Measurements from ENCODE around the gene EEF1G. TPM values are rescaled to one million over a fixed set of nuclear protein-coding genes. Genes with fewer than 3 reads are reported as not detected.

Gene EEF1G
- total RNA-seq, 1 donor from 2014 or later, result 1,931 TPM

DNA sequence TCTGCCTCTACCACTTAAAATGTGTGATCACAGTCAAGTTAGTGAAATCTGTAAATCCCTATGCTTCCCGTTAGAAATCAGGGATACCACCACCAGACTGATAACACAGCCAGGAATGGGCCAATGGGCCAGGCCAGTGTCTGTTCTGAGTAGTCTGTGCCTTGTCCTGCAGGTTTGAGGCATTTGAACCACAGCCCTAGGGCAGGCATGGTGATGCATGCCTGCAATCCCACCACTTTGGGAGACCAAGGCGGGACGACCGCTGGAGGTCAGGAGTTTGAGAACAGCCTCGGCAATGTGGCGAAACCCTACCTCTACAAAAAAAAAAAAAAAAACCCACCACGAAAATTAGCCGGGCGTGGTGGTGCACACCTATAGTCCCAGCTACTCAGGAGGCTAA is 15.0 kb downstream of the EEF1G start:
- Mint-ChIP-seq H3K27me3 (no peaks in the 10 kb centered on the region), H3K36me3 (ENCODE audit: insufficient read depth) (peaks cover 29% of the 10 kb centered on the region), H3K4me1 (ENCODE audit: low read depth) (peaks cover 40% of the 10 kb centered on the region), H3K9me3 (ENCODE audit: low read depth) (no peaks in the 10 kb centered on the region), H3K27ac (no peak overlapping the region), H3K4me3 (ENCODE audit: low read depth) (no peak overlapping the region)
- TF ChIP-seq, protein P1, sequence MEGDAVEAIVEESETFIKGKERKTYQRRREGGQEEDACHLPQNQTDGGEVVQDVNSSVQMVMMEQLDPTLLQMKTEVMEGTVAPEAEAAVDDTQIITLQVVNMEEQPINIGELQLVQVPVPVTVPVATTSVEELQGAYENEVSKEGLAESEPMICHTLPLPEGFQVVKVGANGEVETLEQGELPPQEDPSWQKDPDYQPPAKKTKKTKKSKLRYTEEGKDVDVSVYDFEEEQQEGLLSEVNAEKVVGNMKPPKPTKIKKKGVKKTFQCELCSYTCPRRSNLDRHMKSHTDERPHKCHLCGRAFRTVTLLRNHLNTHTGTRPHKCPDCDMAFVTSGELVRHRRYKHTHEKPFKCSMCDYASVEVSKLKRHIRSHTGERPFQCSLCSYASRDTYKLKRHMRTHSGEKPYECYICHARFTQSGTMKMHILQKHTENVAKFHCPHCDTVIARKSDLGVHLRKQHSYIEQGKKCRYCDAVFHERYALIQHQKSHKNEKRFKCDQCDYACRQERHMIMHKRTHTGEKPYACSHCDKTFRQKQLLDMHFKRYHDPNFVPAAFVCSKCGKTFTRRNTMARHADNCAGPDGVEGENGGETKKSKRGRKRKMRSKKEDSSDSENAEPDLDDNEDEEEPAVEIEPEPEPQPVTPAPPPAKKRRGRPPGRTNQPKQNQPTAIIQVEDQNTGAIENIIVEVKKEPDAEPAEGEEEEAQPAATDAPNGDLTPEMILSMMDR (IDR thresholded peaks at IDR 0.05; ENCODE audit: unreplicated experiment), result no peak
- no peak for DNase-seq (ENCODE audit: low spot score, unreplicated experiment)

DNA sequence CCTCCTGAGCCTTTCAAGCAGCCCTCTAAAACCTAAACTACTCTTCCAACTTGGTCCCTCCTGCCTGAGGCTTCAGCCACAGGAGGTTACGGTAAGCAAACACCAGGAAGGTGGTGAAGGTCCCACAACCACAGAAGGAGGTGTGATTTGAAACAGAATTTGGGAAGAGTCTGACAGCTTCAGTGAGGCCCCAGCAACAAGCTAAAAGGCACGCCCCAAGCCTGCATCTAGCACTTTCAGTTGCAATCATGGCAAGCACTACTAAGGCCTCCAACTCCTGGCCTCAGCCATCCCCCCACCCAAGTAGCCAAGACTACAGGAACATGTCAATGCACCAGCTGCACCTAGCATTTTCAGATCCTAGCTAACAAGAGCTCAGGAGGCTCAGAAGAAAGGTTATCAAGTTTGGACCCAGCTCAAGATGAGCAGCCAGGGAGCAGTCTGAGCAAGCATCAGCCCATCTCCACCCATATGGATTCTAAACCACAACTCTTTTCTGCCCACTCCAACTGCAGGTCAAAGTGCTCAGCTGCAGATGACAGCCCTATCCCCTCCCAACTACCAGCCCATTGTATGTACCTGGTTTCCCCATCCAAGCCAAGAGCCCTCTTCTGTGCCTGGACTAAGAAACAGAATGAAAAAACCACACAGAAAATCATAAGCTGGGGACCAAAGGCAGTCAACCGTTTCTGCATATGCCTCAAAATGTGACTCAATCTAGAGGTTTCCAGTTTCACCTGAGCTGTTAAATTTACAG is 16.6 kb downstream of the EEF1G start:
- Mint-ChIP-seq H3K27ac (peak overlapping the region; percentile 74), H3K4me1 (ENCODE audit: low read depth) (peaks cover 52% of the 10 kb centered on the region), H3K4me3 (ENCODE audit: low read depth) (no peak overlapping the region), H3K27me3 (no peaks in the 10 kb centered on the region), H3K36me3 (ENCODE audit: insufficient read depth) (peaks cover 26% of the 10 kb centered on the region), H3K9me3 (ENCODE audit: low read depth) (no peaks in the 10 kb centered on the region)
- TF ChIP-seq, protein P1 (IDR thresholded peaks at IDR 0.05; ENCODE audit: unreplicated experiment), result no peak
- DNase-seq (ENCODE audit: low spot score, unreplicated experiment), result no peak

- H3K4me1 Mint-ChIP-seq (ENCODE audit: low read depth), result peaks cover 53% of the 10 kb centered on the region
- H3K36me3 Mint-ChIP-seq (ENCODE audit: insufficient read depth), result peaks cover 22% of the 10 kb centered on the region
- TF ChIP-seq, protein P1 (IDR thresholded peaks at IDR 0.05; ENCODE audit: unreplicated experiment), result no peak
- H3K27me3 Mint-ChIP-seq, result no peaks in the 10 kb centered on the region
- H3K4me3 Mint-ChIP-seq (ENCODE audit: low read depth), result no peak overlapping the region
- H3K27ac Mint-ChIP-seq, result peak overlapping the region; percentile 74
- DNase-seq (ENCODE audit: low spot score, unreplicated experiment), result no peak
- H3K9me3 Mint-ChIP-seq (ENCODE audit: low read depth), result no peaks in the 10 kb centered on the region
Measured at GRCh38 chr11:62556108-62556874, 17.4 kb downstream of the EEF1G start.

DNA sequence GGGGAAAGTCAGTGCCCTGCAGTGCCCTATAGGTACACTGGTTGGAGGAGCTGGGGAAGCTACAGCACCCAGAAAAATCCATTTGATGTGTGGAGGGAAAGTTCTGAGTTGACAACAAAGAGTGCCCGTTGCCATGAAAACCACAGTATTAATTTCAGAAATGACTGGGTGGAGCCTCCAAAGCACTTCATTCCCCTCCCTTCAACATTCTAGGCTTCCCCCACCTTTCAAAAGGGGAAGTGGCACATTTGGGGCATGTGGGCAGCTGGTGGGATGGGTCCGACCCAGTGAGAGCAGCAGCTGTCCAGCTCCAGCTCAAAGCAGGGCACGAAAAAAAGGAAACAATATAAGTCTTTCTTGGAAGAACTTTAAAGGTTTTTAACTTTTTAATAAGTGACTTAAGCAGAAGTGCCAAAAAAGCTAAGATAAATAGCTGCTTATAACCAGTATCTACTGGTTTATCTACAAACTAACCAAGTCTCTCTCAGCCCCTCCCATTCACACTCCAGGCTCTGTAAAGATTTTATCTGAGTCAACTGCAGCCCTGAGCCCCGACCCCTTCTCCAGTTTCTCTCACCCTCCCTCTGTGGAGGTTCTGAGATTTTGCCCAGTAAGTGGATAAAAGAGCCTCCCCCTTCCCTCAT is 18.1 kb downstream of the EEF1G start:
- TF ChIP-seq, protein P1 (IDR thresholded peaks at IDR 0.05; ENCODE audit: unreplicated experiment), result no peak
- Mint-ChIP-seq H3K4me1 (ENCODE audit: low read depth) (peaks cover 48% of the 10 kb centered on the region), H3K4me3 (ENCODE audit: low read depth) (no peak overlapping the region), H3K36me3 (ENCODE audit: insufficient read depth) (peaks cover 19% of the 10 kb centered on the region), H3K27me3 (no peaks in the 10 kb centered on the region), H3K27ac (peak overlapping the region; percentile 54), H3K9me3 (ENCODE audit: low read depth) (no peaks in the 10 kb centered on the region)
- no peak for DNase-seq (ENCODE audit: low spot score, unreplicated experiment)
